Measurements from ENCODE around the gene SRRM5. TPM values are rescaled to one million over a fixed set of nuclear protein-coding genes. Genes with fewer than 3 reads are reported as not detected.
"Not testable (repeated sequence)": the region's sequence is repeated elsewhere in the genome, so short reads cannot be mapped to it uniquely, and the experiment has no call there.

Gene SRRM5
- total RNA-seq, 2 experiments from 2014 or later: 0.37 to 0.79 TPM

DNA sequence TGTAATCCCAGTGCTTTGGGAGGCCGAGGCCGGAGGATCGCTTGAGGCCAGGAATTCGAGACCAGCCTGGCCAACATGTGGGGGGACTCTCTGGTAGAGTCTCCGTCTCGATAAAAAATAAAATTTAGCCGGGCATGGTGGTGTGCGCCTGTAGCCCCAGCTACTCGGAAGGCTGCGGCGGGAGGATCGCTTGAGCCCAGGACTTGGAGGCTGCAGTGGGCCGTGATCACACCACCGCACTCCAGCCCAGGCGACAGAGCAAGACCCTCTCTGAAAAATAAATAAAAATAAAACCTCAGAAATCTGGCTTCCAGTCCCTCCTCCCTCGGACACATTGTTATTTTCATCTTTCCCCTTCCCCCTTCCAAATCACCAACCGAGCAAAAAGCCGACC lies 16.3 kb upstream of the SRRM5 start:
- CTCF ChIA-PET: interaction anchor here (1.0 to 6.4 kb wide), 20 partner anchors 13 to 214 kb away, joined by 3 to 173 read pairs (median 14); partner anchors contain the start of genes ETHE1, PHLDB3, PINLYP and XRCC1
- no peaks in the 10 kb centered on the region for H3K27me3 Mint-ChIP-seq
- peaks cover 29% of the 10 kb centered on the region for H3K4me1 Mint-ChIP-seq
- H3K4me3 Mint-ChIP-seq: peak overlapping the region; percentile 94
- peak overlapping the region; percentile 90 for H3K27ac Mint-ChIP-seq
- H3K36me3 Mint-ChIP-seq: peaks cover 6% of the 10 kb centered on the region
- H3K9me3 Mint-ChIP-seq (ENCODE audit: low read depth): no peaks in the 10 kb centered on the region
- DNase-seq (no peak), ATAC-seq (peak; percentile 20)

DNA sequence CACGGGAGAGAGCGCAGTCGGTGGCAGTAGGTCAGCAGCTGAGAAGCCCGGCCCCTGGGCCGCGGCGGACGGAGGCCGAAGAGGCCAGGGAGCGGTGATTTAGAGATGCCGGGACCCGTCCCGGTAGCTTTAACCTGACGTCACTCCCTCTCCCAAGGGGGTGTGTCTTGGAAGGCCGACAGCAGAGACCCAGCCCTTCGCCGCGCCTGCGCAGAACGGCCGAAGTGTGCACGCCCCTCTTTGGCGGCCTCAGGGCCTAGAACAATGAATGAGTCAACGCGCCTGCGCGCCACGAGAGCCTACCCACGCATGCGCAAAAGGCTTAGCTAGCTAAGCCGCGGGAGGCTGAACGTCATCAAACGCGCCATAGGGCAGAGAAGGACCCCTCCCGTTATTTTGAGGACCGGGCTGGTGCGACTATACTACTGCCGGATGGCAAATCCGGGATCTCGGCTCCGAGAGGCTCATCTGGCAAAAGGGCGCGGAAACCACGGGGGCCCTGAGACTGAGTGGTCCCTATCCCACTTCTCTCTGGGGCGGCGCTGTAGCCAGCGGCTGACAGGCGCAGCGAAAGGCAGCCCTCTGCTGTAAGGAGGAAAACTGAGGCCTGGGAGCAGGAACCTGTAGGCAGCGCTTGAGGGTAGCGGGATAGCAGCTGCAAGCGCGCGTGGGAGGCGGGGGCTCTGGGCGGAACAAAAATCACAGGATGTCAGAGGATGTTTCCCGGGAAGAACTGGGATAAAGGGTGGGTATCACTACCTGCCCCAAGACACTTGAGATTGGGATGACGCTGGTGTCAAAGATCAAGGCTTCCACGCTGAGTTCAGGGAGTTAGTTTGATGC lies 15.7 kb upstream of the SRRM5 start, which contains the start of the genes IRGQ and ZNF576:
Gene IRGQ, minus strand, starts transcription at position 136 of the 843 bp plus-strand sequence. CDS start 796 bp downstream, outside the sequence.
Gene ZNF576, plus strand, starts transcription at position 597 of the 843 bp plus-strand sequence. CDS start 514 bp downstream, outside the sequence.
- peak; percentile 88 for ATAC-seq
- peak within 1 kb of the TSS; percentile 90 for H3K27ac Mint-ChIP-seq
- H3K4me1 Mint-ChIP-seq: peaks cover 29% of the 10 kb centered on the region
- CTCF ChIA-PET: interaction anchor here (0.5 to 6.4 kb wide), 20 partner anchors 14 to 1272 kb away, joined by 3 to 173 read pairs (median 10); partner anchors contain the start of genes ETHE1, PHLDB3, PINLYP and XRCC1
- H3K9me3 Mint-ChIP-seq (ENCODE audit: low read depth): no peaks in the 10 kb centered on the region
- no peaks in the 10 kb centered on the region for H3K27me3 Mint-ChIP-seq
- peak; percentile 100 for DNase-seq
- peak within 1 kb of the TSS; percentile 94 for H3K4me3 Mint-ChIP-seq
- peaks cover 6% of the 10 kb centered on the region for H3K36me3 Mint-ChIP-seq

DNA sequence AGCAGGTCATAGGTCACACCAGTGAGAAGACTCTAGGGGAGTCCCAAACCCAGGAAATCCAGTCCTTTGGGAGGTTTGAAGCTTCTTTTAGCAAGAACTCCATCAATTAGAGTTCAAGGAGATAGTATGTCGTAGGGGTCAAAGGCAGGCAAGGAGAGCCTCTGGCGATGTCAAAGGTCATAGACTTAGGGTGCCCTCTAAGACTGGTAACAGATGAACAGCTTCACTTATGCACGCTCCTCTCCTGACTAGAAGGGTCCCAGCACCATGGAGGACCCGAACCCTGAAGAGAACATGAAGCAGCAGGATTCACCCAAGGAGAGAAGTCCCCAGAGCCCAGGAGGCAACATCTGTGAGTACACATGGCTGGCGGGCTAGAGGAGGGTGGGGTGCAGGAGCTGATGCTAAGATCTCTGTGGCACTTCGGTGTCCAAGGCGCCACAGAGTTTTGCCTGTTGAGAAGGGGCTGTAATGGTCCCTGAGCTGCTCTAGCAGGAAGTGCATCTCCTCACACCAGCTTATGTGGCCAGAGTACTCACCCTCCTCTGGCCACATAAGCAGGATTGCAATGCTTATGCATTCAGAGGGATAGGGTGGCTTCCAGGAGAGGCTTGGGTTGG lies 14.9 kb upstream of the SRRM5 start:
- Mint-ChIP-seq H3K27me3 (no peaks in the 10 kb centered on the region), H3K36me3 (peaks cover 6% of the 10 kb centered on the region), H3K9me3 (ENCODE audit: low read depth) (no peaks in the 10 kb centered on the region), H3K27ac (peak overlapping the region; percentile 90), H3K4me1 (peaks cover 29% of the 10 kb centered on the region), H3K4me3 (peak overlapping the region; percentile 94)
- ATAC-seq (no peak), DNase-seq (peak; percentile 43)
- CTCF ChIA-PET: interaction anchor here (0.5 to 6.4 kb wide), 14 partner anchors 22 to 1272 kb away, joined by 3 to 173 read pairs (median 4); partner anchors contain the start of genes ETHE1, PINLYP, XRCC1 and ZNF428

DNA sequence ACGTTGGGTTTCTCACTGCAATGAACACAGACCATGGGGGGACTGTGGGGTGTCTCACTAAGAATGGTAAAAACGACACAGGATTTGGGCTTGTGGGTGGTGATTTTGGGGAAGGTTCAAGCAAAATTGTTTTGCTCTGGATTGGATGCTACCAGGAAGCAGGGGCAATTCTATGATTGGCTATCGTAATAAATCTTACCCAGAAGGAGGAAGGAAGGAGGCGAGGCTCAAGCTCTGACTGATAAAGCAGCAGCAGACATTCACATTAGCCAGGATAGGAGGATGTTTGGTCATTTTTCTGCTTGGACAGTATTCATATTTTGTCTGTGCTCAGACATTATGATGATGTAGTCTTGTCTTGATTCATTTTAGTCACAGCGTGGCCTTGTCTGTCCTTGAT lies 14.0 kb upstream of the SRRM5 start:
- DNase-seq: no peak
- ATAC-seq: no peak
- peaks cover 3% of the 10 kb centered on the region for H3K36me3 Mint-ChIP-seq
- H3K4me1 Mint-ChIP-seq: peaks cover 29% of the 10 kb centered on the region
- H3K27me3 Mint-ChIP-seq: no peaks in the 10 kb centered on the region
- peak overlapping the region; percentile 94 for H3K4me3 Mint-ChIP-seq
- CTCF ChIA-PET: interaction anchor here (0.8 to 6.4 kb wide), 7 partner anchors 22 to 74 kb away, joined by 3 to 173 read pairs (median 38); partner anchors contain the start of genes ETHE1, PINLYP, XRCC1 and ZNF428
- no peaks in the 10 kb centered on the region for H3K9me3 Mint-ChIP-seq (ENCODE audit: low read depth)
- H3K27ac Mint-ChIP-seq: peak overlapping the region; percentile 90

DNA sequence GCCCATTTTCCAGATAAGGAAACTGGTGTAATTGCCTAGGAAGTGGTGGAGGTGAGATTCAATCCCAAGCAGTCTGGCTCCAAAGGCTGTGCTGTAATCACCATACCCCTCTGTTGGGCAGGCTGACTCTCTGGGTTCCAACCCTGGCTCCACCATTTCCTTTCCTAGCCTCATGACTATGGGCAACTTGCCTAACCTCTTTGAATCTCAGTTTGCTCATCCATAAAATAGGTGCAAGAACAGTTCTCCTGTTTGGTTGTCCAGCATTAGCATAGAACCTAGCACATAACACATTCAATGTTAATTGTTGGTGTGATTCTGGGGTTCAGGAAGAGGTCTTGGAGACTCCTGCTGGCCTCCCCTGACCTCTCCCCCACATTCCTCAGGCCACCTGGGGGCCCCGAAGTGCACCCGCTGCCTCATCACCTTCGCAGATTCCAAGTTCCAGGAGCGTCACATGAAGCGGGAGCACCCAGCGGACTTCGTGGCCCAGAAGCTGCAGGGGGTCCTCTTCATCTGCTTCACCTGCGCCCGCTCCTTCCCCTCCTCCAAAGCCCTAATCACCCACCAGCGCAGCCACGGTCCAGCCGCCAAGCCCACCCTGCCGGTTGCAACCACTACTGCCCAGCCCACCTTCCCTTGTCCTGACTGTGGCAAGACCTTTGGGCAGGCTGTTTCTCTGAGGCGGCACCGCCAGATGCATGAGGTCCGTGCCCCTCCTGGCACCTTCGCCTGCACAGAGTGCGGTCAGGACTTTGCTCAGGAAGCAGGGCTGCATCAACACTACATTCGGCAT lies 13.2 kb upstream of the SRRM5 start:
- Mint-ChIP-seq H3K36me3 (no peaks in the 10 kb centered on the region), H3K4me3 (no peak overlapping the region), H3K9me3 (ENCODE audit: low read depth) (no peaks in the 10 kb centered on the region), H3K27me3 (no peaks in the 10 kb centered on the region), H3K27ac (no peak overlapping the region), H3K4me1 (peaks cover 24% of the 10 kb centered on the region)
- DNase-seq (no peak), ATAC-seq (no peak)
- CTCF ChIA-PET: interaction anchor here (5.2 to 6.4 kb wide), 3 partner anchors 24 to 75 kb away, joined by 38 to 173 read pairs (median 111); partner anchors contain the start of genes ETHE1, PINLYP and XRCC1

DNA sequence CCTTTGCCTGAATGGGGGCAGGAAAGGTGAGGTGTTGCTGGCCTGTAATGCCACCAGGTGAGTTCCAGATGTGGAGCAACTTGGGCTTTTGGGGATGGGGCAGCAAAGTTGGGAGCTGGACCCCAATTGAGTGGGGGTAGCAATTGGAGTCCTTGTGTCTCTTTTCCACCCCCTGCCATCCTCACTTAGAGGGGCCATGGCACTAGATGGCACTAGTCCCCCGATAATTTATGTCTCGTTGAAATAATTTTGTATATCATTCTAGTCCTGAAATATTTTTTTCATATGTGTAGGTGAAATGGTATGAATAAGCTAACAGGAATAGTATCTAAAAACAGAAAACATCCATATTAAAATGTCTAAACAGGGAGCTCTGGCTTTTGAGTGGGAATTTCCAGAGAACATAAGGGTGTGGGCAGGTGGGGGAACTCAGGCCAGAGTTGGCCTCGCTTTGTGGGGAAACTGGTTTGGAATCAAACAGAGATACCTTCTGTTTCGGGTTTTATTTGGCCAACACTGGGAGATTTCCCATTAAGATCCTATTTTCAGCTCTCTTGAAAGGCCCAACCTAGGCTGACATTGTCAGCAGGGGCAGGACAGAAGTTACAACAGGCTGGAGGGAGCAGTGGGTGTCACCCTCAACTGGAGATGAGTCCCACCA lies 12.1 kb upstream of the SRRM5 start:
- CTCF ChIA-PET: interaction anchor here (0.9 to 1.8 kb wide), 2 partner anchors 25 to 44 kb away, joined by 3 to 7 read pairs; no protein-coding TSS in a partner anchor
- H3K27me3 Mint-ChIP-seq: no peaks in the 10 kb centered on the region
- H3K27ac Mint-ChIP-seq: no peak overlapping the region
- peaks cover 18% of the 10 kb centered on the region for H3K4me1 Mint-ChIP-seq
- H3K4me3 Mint-ChIP-seq: no peak overlapping the region
- DNase-seq: no peak
- no peaks in the 10 kb centered on the region for H3K9me3 Mint-ChIP-seq (ENCODE audit: low read depth)
- no peak for ATAC-seq
- H3K36me3 Mint-ChIP-seq: no peaks in the 10 kb centered on the region

DNA sequence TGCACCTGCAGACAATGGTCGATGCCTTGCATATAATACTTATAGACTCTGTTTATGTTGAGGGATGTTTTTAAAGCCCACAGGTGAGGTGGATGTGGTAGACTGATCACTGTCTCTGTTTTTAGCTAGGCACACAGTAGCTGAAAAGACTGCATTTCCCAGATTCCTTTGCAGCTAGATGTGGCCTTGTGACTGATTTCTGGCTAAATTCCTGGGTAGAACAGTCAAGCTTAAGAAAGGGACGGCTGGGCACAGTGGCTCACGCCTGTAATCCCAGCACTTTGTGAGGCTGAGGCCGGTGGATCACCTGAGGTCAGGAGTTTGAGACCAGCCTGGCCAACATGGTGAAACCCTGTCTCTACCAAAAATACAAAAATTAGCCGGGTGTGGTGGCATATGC lies 11.6 kb upstream of the SRRM5 start:
- H3K4me3 Mint-ChIP-seq; H3K36me3 Mint-ChIP-seq; H3K27me3 Mint-ChIP-seq; H3K27ac Mint-ChIP-seq; H3K9me3 Mint-ChIP-seq (ENCODE audit: low read depth); ATAC-seq; DNase-seq: not testable (repeated sequence)
- CTCF ChIA-PET: interaction anchor here (1.8 kb wide), 1 partner anchor 45 kb away, joined by 7 read pairs; no protein-coding TSS in a partner anchor
- peaks cover 18% of the 10 kb centered on the region for H3K4me1 Mint-ChIP-seq

DNA sequence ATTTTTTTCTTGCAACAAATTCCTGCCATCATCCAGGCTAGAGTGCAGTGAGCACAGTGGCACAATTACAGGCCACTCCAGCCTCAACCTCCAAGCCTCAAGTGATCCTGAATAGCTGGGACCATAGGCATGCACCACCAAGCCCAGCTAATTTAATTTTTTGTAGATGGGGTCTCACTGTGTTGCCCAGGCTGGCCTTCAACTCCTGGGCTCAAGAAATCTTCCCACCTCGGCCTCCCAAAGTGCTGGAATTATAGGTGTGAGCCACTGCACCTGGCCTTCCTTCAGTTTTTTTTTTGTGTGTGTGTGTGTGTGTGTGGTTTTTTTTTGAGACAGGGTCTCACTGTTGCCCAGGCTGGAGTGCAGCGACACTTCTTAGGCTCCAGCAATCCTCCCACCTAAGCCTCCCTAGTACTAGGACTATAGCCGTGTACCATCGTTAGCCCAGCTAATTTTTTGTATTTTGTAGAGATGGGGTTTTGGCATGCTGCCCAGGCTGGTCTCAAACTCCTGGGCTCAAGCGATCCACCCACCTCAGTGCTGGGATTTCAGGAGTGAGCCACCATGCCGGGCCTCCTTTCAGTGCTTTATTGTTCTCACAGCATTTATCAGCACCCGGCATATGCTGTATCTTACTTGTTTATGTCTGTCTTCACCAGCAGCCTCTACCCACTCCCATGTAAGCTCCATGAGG lies 5.9 kb upstream of the SRRM5 start:
- no peak overlapping the region for H3K27ac Mint-ChIP-seq
- no peak for DNase-seq
- CTCF ChIA-PET: interaction anchor here (0.6 to 1.4 kb wide), 3 partner anchors 12 to 87 kb away, joined by 3 to 7 read pairs (median 3); no protein-coding TSS in a partner anchor

DNA sequence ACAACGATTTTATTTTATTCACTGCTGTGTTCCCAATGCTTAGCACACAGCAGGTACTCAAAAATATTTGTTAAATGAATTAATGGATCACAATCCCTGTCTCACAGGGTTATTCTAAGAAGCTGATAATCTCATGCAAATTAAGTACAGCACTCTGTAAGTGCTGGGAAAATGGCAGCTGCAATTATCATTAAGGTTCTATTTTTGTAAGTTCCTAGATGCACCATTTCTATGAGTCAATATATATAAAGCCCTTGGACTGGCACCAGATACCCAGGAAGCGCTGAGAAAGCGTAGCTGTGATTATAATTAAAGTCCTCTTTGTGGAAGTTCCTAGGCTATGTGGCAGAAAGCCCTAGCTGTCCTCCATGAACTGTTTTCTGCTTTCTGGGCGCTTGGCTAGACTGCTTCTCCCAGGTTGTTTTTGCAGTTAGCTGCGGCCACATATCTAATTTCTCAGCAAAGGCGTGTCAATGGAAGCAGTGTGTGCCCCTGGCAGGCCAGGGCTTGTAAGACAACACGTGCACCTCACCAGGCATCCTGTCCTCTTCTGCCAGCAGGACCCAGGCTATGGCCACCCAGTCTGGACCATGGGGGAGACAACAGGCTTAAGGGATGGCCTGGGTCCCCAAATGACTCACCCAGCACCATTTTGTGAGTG lies 5.2 kb upstream of the SRRM5 start:
- H3K4me3 Mint-ChIP-seq: no peak overlapping the region
- ATAC-seq (no peak), DNase-seq (no peak)
- no peak overlapping the region for H3K27ac Mint-ChIP-seq
- no peaks in the 10 kb centered on the region for H3K36me3 Mint-ChIP-seq
- H3K27me3 Mint-ChIP-seq: no peaks in the 10 kb centered on the region
- no peaks in the 10 kb centered on the region for H3K9me3 Mint-ChIP-seq (ENCODE audit: low read depth)
- CTCF ChIA-PET: interaction anchor here (0.6 to 1.4 kb wide), 4 partner anchors 12 to 159 kb away, joined by 3 to 7 read pairs (median 3); no protein-coding TSS in a partner anchor
- no peaks in the 10 kb centered on the region for H3K4me1 Mint-ChIP-seq

More for the DNA sequence above, 5.9 kb upstream of the SRRM5 start:
- no peaks in the 10 kb centered on the region for H3K27me3 Mint-ChIP-seq
- H3K4me3 Mint-ChIP-seq: no peak overlapping the region
- H3K9me3 Mint-ChIP-seq (ENCODE audit: low read depth): no peaks in the 10 kb centered on the region
- H3K4me1 Mint-ChIP-seq: no peaks in the 10 kb centered on the region
- no peak for ATAC-seq
- no peaks in the 10 kb centered on the region for H3K36me3 Mint-ChIP-seq

DNA sequence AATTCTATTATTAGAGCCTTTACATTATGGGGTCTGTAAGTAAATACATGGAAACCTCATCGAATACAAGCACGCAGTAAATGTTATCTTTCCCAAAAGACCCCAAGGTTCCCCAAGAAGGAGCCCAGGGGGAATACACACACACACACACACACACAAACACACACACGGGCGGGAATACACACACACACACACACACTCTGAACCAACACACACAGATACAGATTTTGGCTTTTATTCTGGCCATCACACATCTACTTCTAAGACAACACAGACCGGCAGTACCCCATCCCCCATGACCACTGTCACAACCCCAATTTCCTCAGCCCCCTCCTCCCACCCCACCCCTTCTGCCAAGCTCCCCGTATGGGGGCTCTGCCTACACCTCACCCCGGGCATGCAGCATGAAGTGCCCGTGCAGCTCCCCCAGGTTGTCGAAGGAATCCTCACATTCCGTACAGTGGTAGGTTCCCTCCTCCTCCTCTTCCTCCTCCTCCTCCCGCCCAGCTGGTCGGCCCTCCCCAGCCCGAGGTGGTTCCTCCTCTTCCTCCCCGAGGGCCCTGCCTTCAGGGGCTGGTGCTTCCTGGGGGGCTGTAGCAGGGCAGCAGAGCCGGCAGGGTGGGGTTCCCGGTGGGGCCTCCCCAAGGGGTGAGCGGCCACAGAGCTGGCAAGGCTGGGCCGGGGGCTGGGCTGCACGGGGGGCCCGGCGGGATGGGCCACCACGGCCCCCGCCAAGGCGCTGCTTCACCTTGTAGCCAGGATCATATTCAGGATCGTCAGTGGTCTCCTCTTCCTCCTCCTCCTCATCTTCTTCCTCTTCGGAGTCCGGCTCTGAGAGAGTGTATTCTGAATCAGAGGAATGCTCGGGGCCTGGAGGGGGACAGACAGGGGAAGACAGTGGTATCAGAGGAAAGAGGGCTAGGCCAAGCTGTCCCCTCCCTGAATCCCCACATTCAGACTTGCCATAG lies 4.4 kb upstream of the SRRM5 start:
- CTCF ChIA-PET: interaction anchor here (1.2 to 1.4 kb wide), 2 partner anchors 88 to 160 kb away, joined by 3 read pairs; no protein-coding TSS in a partner anchor
- DNase-seq (no peak), ATAC-seq (no peak)
- no peak overlapping the region for H3K4me3 Mint-ChIP-seq
- no peaks in the 10 kb centered on the region for H3K9me3 Mint-ChIP-seq (ENCODE audit: low read depth)
- H3K36me3 Mint-ChIP-seq: peaks cover 3% of the 10 kb centered on the region
- no peaks in the 10 kb centered on the region for H3K4me1 Mint-ChIP-seq
- no peaks in the 10 kb centered on the region for H3K27me3 Mint-ChIP-seq
- no peak overlapping the region for H3K27ac Mint-ChIP-seq
